Suprapubic skin (tissue), 3 donors: Measurements from ENCODE around the gene PTOV1.

Source experiments
- EP300 ChIP-seq: sonication (generic); formaldehyde crosslinking; IDR thresholded peaks from one replicate; pipeline ENCODE4 v1.6.1; 2017; ENCODE audit warnings: antibody characterized with exemption
- POLR2A ChIP-seq, 2 donors: fragments of 450-650 bp; IDR thresholded peaks; one replicate each; pipeline ENCODE4 v1.6.1; 2017; ENCODE audit warnings: antibody characterized with exemption in 2 of 2, mild to moderate bottlenecking in 2 of 2, moderate library complexity in 2 of 2
- TF ChIP-seq, protein P1 (sequence below), 2 donors: fragments of 200-600 bp in 1 of 2; fragments of 450-650 bp in 1 of 2; sonication (generic) in 1 of 2; IDR thresholded peaks; one replicate each; pipeline ENCODE4 v1.5.1; 2016 to 2019; ENCODE audit warnings: antibody characterized with exemption in 2 of 2, mild to moderate bottlenecking in 1 of 2, moderate library complexity in 1 of 2

DNA sequence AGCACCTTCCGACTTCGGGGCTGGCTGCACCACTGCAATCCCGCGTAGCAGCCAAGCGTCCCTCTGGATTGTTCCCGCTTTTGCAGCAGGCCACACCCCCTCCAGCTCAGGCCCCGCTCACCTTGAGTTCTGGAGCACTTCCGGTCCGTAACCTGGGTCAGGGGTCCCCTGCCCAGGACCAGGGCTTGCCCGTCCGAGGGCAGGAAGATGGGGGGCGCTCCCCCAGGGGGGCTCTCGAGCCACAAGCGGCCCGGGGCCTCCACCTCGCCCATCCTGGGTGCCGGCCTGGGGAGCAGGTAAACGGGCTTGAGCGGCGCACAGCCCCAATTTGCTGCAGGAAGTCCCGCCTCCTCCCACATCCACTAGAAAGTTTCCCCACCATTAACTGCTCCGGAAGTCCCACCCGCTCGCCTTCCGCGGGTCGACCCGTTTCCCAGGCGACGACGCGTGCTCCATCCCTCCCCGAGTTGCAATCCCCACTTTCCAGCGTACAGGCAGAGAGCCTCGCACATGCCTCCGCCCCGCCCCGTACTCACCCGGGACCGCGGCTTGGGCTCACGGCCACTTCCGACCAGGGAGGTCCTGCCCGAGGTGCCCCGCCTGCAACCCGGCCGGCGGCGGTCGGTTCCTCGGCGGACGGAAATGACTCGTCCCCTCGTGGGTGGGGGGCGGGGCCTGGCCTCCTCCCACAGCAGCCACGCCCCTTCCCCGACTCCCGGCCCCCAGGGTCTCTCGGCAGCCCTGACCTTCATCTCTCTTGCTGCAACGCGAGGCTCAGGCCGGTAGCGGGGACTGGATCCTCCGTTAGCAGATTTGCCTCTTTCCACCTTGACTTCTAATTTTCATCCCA lies 16.2 kb downstream of the PTOV1 start, which contains the start of gene PNKP:
- TF ChIP-seq, protein P1, sequence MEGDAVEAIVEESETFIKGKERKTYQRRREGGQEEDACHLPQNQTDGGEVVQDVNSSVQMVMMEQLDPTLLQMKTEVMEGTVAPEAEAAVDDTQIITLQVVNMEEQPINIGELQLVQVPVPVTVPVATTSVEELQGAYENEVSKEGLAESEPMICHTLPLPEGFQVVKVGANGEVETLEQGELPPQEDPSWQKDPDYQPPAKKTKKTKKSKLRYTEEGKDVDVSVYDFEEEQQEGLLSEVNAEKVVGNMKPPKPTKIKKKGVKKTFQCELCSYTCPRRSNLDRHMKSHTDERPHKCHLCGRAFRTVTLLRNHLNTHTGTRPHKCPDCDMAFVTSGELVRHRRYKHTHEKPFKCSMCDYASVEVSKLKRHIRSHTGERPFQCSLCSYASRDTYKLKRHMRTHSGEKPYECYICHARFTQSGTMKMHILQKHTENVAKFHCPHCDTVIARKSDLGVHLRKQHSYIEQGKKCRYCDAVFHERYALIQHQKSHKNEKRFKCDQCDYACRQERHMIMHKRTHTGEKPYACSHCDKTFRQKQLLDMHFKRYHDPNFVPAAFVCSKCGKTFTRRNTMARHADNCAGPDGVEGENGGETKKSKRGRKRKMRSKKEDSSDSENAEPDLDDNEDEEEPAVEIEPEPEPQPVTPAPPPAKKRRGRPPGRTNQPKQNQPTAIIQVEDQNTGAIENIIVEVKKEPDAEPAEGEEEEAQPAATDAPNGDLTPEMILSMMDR (IDR thresholded peaks at IDR 0.05) = no peak
- peak in 1 of 2 donors; percentile 19 for TF ChIP-seq POLR2A (IDR thresholded peaks at IDR 0.05)
- no peak for TF ChIP-seq EP300
